ENCODE data around the gene RCL1. TPM values are rescaled to one million over a fixed set of nuclear protein-coding genes. Genes with fewer than 3 reads are reported as not detected.
A peak's percentile ranks its signal among the peaks of the same experiment; 100 is the strongest.
"Not testable (repeated sequence)": the region's sequence is repeated elsewhere in the genome, so short reads cannot be mapped to it uniquely, and the experiment has no call there.

Gene RCL1
- polyA plus RNA-seq, 1 experiment: 5.1 TPM

GRCh38 chr9:4894076-4894475 is 101.3 kb downstream of the RCL1 start:
- ChIA-PET CTCF (no interaction called here), POLR2A (no interaction called here)
- no peak for DNase-seq (ENCODE audit: low read depth)
- H3K36me3 ChIP-seq (ENCODE audit: control insufficient read depth, insufficient read depth, low read length): no peaks in the 10 kb centered on the region
- H3K4me3 ChIP-seq (ENCODE audit: low read depth, low read length): no peak overlapping the region
- no peaks in the 10 kb centered on the region for H3K27me3 ChIP-seq (ENCODE audit: control insufficient read depth, insufficient read depth, low read length)
- no peak for TF ChIP-seq CTCF (IDR thresholded peaks at IDR 0.05; ENCODE audit: insufficient read depth, low read depth, low read length)

GRCh38 chr9:4899853-4900252 is 107.1 kb downstream of the RCL1 start:
- POLR2A ChIA-PET; H3K36me3 ChIP-seq (ENCODE audit: control insufficient read depth, insufficient read depth, low read length); H3K4me3 ChIP-seq (ENCODE audit: low read depth, low read length); DNase-seq (ENCODE audit: low read depth); H3K27me3 ChIP-seq (ENCODE audit: control insufficient read depth, insufficient read depth, low read length); CTCF ChIA-PET: not testable (repeated sequence)

- H3K36me3 ChIP-seq (ENCODE audit: control insufficient read depth, insufficient read depth, low read length); DNase-seq (ENCODE audit: low read depth); H3K27me3 ChIP-seq (ENCODE audit: control insufficient read depth, insufficient read depth, low read length); CTCF ChIA-PET; H3K4me3 ChIP-seq (ENCODE audit: low read depth, low read length); POLR2A ChIA-PET: not testable (repeated sequence)
Measured at GRCh38 chr9:4901401-4902134, 108.8 kb downstream of the RCL1 start.

- no peak for TF ChIP-seq CTCF (IDR thresholded peaks at IDR 0.05; ENCODE audit: insufficient read depth, low read depth, low read length)
- ChIA-PET CTCF (no interaction called here), POLR2A (no interaction called here)
- H3K36me3 ChIP-seq (ENCODE audit: control insufficient read depth, insufficient read depth, low read length): no peaks in the 10 kb centered on the region
- no peak overlapping the region for H3K4me3 ChIP-seq (ENCODE audit: low read depth, low read length)
- no peaks in the 10 kb centered on the region; the same call in 1 of the 2 replicates for H3K27me3 ChIP-seq (ENCODE audit: control insufficient read depth, insufficient read depth, low read length)
- DNase-seq (ENCODE audit: low read depth): no peak
Measured at GRCh38 chr9:4902135-4902475, 109.4 kb downstream of the RCL1 start.

GRCh38 chr9:4904322-4905134 is 111.8 kb downstream of the RCL1 start:
- TF ChIP-seq CTCF (IDR thresholded peaks at IDR 0.05; ENCODE audit: insufficient read depth, low read depth, low read length): no peak
- H3K27me3 ChIP-seq (ENCODE audit: control insufficient read depth, insufficient read depth, low read length): no peaks in the 10 kb centered on the region; the same call in 1 of the 2 replicates
- DNase-seq (ENCODE audit: low read depth): peak; percentile 35
- H3K36me3 ChIP-seq (ENCODE audit: control insufficient read depth, insufficient read depth, low read length): no peaks in the 10 kb centered on the region
- ChIA-PET CTCF (interaction anchor here (1.0 kb wide), 1 partner anchor 32 kb away, joined by 3 read pairs; no protein-coding TSS in a partner anchor), POLR2A (no interaction called here)
- H3K4me3 ChIP-seq (ENCODE audit: low read depth, low read length): no peak overlapping the region

GRCh38 chr9:4905135-4905490 is 112.4 kb downstream of the RCL1 start:
- no peaks in the 10 kb centered on the region; the same call in 1 of the 2 replicates for H3K27me3 ChIP-seq (ENCODE audit: control insufficient read depth, insufficient read depth, low read length)
- POLR2A ChIA-PET: no interaction called here
- no peak for DNase-seq (ENCODE audit: low read depth)
- TF ChIP-seq CTCF (IDR thresholded peaks at IDR 0.05; ENCODE audit: insufficient read depth, low read depth, low read length): no peak
- H3K36me3 ChIP-seq (ENCODE audit: control insufficient read depth, insufficient read depth, low read length): no peaks in the 10 kb centered on the region
- CTCF ChIA-PET: no interaction called here
- H3K4me3 ChIP-seq (ENCODE audit: low read depth, low read length): no peak overlapping the region

Small RNAs within 50 kb of the gene (small RNA-seq; reads per million reads assigned to genes)
- gene AL158147.1 (ENCODE audit: insufficient read length, low read depth, low replicate concordance) (not detected), gene MIR101-2 (ENCODE audit: insufficient read length, low read depth, low replicate concordance) (not detected)

Other genes with a start within 250 kb of the RCL1 start
- gene PLPP6, start 130.7 kb upstream of the RCL1 start, polyA plus RNA-seq (2011; rRNA removed): 6.5 and 7.0 TPM in 2 replicates
- 0.39 and 0.43 TPM in 2 replicates for gene SPATA6L, start 126.5 kb upstream of the RCL1 start, polyA plus RNA-seq (2011; rRNA removed)
- 8.8 and 11.0 TPM in 2 replicates for gene CDC37L1, start 113.4 kb upstream of the RCL1 start, polyA plus RNA-seq (2011; rRNA removed)
- gene AK3, start 51.7 kb upstream of the RCL1 start, polyA plus RNA-seq (2011; rRNA removed): 30.1 and 46.1 TPM in 2 replicates
- gene JAK2, start 192.3 kb downstream of the RCL1 start, polyA plus RNA-seq (2011; rRNA removed): 2.0 and 3.8 TPM in 2 replicates